NCI-H510A (cell line): ENCODE measurements around the gene ARHGDIA.

ENCODE experiments used
- DNase-seq: peaks from one replicate; lab custom pipeline; 2025; lab: John Stamatoyannopoulos, UW

ARHGDIA gene

GRCh38 chr17:81863833-81864768 lies 7.0 kb downstream of the ARHGDIA start:
- no peak for DNase-seq

- no peak for DNase-seq
Observed at GRCh38 chr17:81863123-81863675, 7.9 kb downstream of the ARHGDIA start.

- DNase-seq, result peak; percentile 98
Observed at GRCh38 chr17:81860756-81861568, 10.2 kb downstream of the ARHGDIA start.

GRCh38 chr17:81859906-81860755 lies 11.0 kb downstream of the ARHGDIA start, which contains the start of gene P4HB:
TSS of gene P4HB (minus strand) at chr17:81860535. CDS start at chr17:81860471, 64 bp downstream.
- DNase-seq, result no peak

- no peak for DNase-seq
Observed at GRCh38 chr17:81858967-81859905, 11.9 kb downstream of the ARHGDIA start.

GRCh38 chr17:81858170-81858966 lies 12.8 kb downstream of the ARHGDIA start:
- DNase-seq, result no peak

- no peak for DNase-seq
Observed at GRCh38 chr17:81854974-81855774, 16.0 kb downstream of the ARHGDIA start.

- no peak for DNase-seq
Observed at GRCh38 chr17:81852237-81852636, 18.9 kb downstream of the ARHGDIA start.

GRCh38 chr17:81851423-81851822 lies 19.7 kb downstream of the ARHGDIA start:
- DNase-seq, result no peak

GRCh38 chr17:81849457-81849856 lies 21.7 kb downstream of the ARHGDIA start:
- DNase-seq, result no peak

- no peak for DNase-seq
Observed at GRCh38 chr17:81846743-81847689, 24.1 kb downstream of the ARHGDIA start.

GRCh38 chr17:81845881-81846742 lies 25.0 kb downstream of the ARHGDIA start:
- DNase-seq, result no peak

- no peak for DNase-seq
Observed at GRCh38 chr17:81845361-81845760, 25.8 kb downstream of the ARHGDIA start.

GRCh38 chr17:81844887-81845286 lies 26.2 kb downstream of the ARHGDIA start:
- DNase-seq, result no peak

- no peak for DNase-seq
Observed at GRCh38 chr17:81844327-81844851, 26.7 kb downstream of the ARHGDIA start.

- no peak for DNase-seq
Observed at GRCh38 chr17:81843713-81844326, 27.3 kb downstream of the ARHGDIA start.
